PFSK-1 (cell line): ENCODE data around the gene KIAA0319L.

Source experiments
- FOXP2 ChIP-seq: optimal IDR thresholded peaks from 2 replicates; pipeline ENCODE3; 2011; ENCODE audit warnings: borderline replicate concordance, control low read depth, inconsistent platforms; ENCODE audit not compliant: insufficient read depth; ENCODE audit errors: extremely low read length, extremely low read depth
- POLR2AphosphoS5 ChIP-seq: IDR thresholded peaks from 2 replicates; pipeline ENCODE4 v1.6.1; 2012; ENCODE audit warnings: low read depth, mild to moderate bottlenecking, control low read depth, low read length, moderate library complexity
- REST ChIP-seq, 2 experiments: IDR thresholded peaks; 2 replicates each; pipeline versions ENCODE4 v1.6.1 to v1.8.0; 2011 to 2012; ENCODE audit warnings: low read depth in 2 of 2, low read length in 2 of 2, control low read depth in 1 of 2, inconsistent platforms in 1 of 2, mild to moderate bottlenecking in 1 of 2, moderate library complexity in 1 of 2; ENCODE audit not compliant: insufficient read depth in 1 of 2
- SIN3A ChIP-seq: IDR thresholded peaks from 2 replicates; pipeline ENCODE4 v1.6.1; 2012; ENCODE audit warnings: mild to moderate bottlenecking, low read length, moderate library complexity, borderline replicate concordance; ENCODE audit not compliant: insufficient read depth
- TAF1 ChIP-seq: IDR thresholded peaks from 2 replicates; pipeline ENCODE4 v1.6.1; 2012; ENCODE audit warnings: low read length, control low read depth, borderline replicate concordance; ENCODE audit not compliant: insufficient read depth

KIAA0319L gene

DNA sequence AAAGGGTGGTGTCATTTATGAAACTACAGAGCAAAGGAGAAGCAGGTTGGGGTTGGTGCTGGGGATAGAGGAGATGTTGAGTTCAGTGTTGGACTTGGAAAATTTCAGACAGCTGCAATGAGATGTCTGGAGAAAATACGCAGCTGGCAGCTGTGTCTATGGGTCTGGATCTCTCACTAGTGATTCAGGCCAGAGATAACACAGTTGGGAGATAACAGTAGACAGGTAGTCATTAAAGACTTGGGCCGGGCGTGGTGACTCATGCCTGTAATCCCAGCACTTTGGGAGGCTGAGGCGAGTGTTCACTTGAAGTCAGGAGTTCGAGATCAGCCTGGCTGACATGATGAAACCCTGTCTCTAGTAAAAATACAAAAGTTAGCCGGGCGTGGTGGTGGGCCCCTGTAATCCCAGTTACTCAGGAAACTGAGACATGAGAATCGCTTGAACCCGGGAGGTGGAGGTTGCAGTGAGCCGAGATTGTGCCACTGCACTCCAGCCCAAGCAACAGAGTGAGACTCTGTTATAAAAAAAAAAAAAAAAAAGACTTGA is 13.5 kb upstream of the KIAA0319L start:
- TF ChIP-seq POLR2AphosphoS5 (no peak), SIN3A (no peak), TAF1 (no peak)

GRCh38 chr1:35569936-35570335 is 12.7 kb upstream of the KIAA0319L start:
- TF ChIP-seq POLR2AphosphoS5 (no peak), REST (IDR thresholded peaks at IDR 0.05; ENCODE audit: insufficient read depth in 1 of 2, low read depth in 2 of 2, low read length in 2 of 2) (no peak), TAF1 (no peak), FOXP2 (no peak), SIN3A (no peak)

DNA sequence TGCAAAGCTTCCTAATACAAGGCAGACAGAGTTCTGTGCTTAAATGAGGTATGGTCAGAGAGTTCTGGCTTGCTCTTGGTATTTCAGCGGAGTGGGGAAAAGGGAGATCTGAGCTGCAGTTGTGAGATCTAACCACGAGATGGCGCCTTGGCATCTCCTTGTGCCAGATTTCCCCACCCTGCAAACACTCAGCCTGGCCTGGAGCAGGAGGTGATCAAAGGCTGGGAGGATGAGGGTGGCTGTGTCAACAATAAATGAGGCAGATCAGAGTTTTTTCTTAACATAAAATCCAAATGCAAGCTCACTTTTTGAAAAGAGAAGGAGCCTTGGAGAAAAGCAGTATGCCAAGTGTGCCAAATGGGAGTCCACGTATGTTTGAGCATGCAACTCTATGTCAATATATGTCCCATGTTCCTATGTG is 11.8 kb upstream of the KIAA0319L start:
- TF ChIP-seq REST (IDR thresholded peaks at IDR 0.05; ENCODE audit: insufficient read depth in 1 of 2, low read depth in 2 of 2, low read length in 2 of 2), result no peak
- TF ChIP-seq POLR2AphosphoS5, result no peak
- TF ChIP-seq TAF1, result no peak
- TF ChIP-seq SIN3A, result no peak
- TF ChIP-seq FOXP2, result no peak

GRCh38 chr1:35567947-35568558 is 10.8 kb upstream of the KIAA0319L start:
- TF ChIP-seq FOXP2, result no peak
- TF ChIP-seq SIN3A, result no peak
- TF ChIP-seq POLR2AphosphoS5, result no peak
- TF ChIP-seq TAF1, result no peak
- no peak for TF ChIP-seq REST (IDR thresholded peaks at IDR 0.05; ENCODE audit: insufficient read depth in 1 of 2, low read depth in 2 of 2, low read length in 2 of 2)

DNA sequence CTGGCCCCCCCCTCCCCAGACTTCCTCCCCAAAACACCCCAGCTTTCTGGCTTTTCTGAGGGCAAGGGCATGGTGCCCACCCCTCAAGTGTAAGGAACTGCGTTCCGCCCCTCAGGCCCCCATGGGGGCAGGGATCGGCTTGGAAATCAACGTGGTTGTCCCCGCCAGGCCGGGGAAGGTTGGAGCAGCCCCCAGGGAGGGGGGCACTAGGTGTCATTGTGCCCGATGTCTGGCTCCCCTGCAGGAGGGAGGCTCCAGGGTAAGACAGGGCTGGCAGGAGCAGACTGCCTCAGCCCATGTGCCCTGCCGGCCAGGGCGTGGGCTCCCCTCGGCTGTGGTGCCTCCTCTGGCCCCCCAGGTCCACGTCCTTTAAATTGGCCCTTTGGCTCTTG is 8.5 kb upstream of the KIAA0319L start:
- TF ChIP-seq REST (IDR thresholded peaks at IDR 0.05; ENCODE audit: insufficient read depth in 1 of 2, low read depth in 2 of 2, low read length in 2 of 2) (no peak), TAF1 (no peak), POLR2AphosphoS5 (no peak), FOXP2 (no peak), SIN3A (no peak)
